Upper lobe of right lung (tissue), 1 donor: ENCODE data around the gene MST1R. TPM values are rescaled to one million over a fixed set of nuclear protein-coding genes. Genes with fewer than 3 reads are reported as not detected.

Source experiments
- ATAC-seq: fragments of 200-7000 bp; cut with Tn5 transposase; one replicate; pipeline ENCODE4 v1.9.1; 2020; ENCODE audit warnings: mild to moderate bottlenecking, moderate library complexity
- DNase-seq: peaks from one replicate; pipeline ENCODE4 v3.0.0-alpha.2; 2020
- H3K27ac ChIP-seq: fragments of 200-600 bp; one replicate; pipeline ENCODE4 v1.8.0; 2022
- H3K27me3 ChIP-seq: fragments of 200-600 bp; one replicate; pipeline ENCODE4 v1.8.0; 2022; ENCODE audit warnings: mild to moderate bottlenecking
- H3K36me3 ChIP-seq: fragments of 200-600 bp; one replicate; pipeline ENCODE4 v1.8.0; 2022
- H3K4me1 ChIP-seq: fragments of 200-600 bp; one replicate; pipeline ENCODE4 v1.8.0; 2022
- H3K4me3 ChIP-seq: fragments of 200-600 bp; one replicate; pipeline ENCODE4 v1.8.0; 2022; ENCODE audit warnings: mild to moderate bottlenecking
- H3K9me3 ChIP-seq: fragments of 200-600 bp; one replicate; pipeline ENCODE4 v1.8.0; 2022
- intact Hi-C: fragments of 100-400 bp; cut with DNase I; formaldehyde crosslinking; loops from one replicate; pipeline ENCODE4 v1.11.0; 2022
- total RNA-seq: library from RNA; stranded (reverse); fragmentation: NEBNext Ultra II Directional; extraction: Animal tissue kit (Norgen Biotek cat#: 25700); gene quantifications from one replicate; pipeline ENCODE4 v1.2.1, GENCODE V29; 2021
- TF ChIP-seq, protein P1 (sequence below): fragments of 200-600 bp; IDR thresholded peaks from one replicate; pipeline ENCODE4 v1.8.0; 2022; ENCODE audit warnings: antibody characterized with exemption
- donor health status: DM: no; HTN: yes; CAD: no; lungs with severe emphysema.

MST1R gene
- total RNA-seq, 1 donor from 2014 or later = 46.2 TPM

DNA sequence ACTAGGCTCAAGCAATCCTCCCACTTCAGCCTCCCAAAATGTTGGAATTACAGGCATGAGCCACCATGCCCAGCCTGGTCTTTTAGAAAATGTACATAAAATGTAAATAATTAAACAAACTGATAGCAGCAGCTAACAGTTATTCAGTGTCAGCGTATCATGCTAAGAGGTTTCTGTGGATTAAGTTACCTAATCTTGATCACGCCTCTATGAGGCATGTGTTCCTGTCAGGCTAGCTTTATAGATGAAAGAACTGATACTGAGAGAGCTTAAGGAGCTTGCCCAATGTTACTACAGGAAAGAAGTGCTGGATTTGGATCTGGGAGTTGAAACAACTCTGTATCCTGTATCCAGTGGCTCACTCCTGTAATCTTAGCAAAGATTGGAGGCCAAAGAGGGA is 11.2 kb upstream of the MST1R start:
- H3K4me1 ChIP-seq = no peaks in the 10 kb centered on the region
- DNase-seq (no peak), ATAC-seq (peak; percentile 60)
- H3K27ac ChIP-seq = no peak overlapping the region
- TF ChIP-seq, protein P1, sequence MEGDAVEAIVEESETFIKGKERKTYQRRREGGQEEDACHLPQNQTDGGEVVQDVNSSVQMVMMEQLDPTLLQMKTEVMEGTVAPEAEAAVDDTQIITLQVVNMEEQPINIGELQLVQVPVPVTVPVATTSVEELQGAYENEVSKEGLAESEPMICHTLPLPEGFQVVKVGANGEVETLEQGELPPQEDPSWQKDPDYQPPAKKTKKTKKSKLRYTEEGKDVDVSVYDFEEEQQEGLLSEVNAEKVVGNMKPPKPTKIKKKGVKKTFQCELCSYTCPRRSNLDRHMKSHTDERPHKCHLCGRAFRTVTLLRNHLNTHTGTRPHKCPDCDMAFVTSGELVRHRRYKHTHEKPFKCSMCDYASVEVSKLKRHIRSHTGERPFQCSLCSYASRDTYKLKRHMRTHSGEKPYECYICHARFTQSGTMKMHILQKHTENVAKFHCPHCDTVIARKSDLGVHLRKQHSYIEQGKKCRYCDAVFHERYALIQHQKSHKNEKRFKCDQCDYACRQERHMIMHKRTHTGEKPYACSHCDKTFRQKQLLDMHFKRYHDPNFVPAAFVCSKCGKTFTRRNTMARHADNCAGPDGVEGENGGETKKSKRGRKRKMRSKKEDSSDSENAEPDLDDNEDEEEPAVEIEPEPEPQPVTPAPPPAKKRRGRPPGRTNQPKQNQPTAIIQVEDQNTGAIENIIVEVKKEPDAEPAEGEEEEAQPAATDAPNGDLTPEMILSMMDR = no peak
- H3K27me3 ChIP-seq = no peaks in the 10 kb centered on the region
- no peaks in the 10 kb centered on the region for H3K9me3 ChIP-seq
- no peak overlapping the region for H3K4me3 ChIP-seq
- intact Hi-C loops = loop anchor here (10.0 kb wide), 1 partner anchor 120 kb away; the partner anchor contains the start of gene CDHR4
- peaks cover 23% of the 10 kb centered on the region for H3K36me3 ChIP-seq

DNA sequence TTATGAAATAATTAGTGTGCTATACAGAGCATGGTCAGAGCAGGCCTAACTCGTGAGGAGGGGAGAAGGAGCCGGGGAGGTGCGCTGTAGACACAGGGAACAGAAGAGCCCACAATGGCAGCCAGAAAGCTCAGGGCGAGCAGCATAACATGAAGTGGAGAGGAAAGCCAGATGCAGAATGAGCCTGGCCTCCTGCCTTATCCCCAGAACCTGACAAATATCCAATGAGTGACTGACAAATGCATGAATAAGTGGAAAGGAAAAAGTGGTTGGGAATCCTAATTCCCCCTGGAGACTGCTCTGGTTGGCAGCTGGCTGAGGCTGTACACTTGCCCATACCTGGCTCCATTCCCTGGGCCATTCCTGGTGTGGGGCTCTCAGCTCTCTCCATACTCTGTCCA is 9.2 kb upstream of the MST1R start:
- DNase-seq = no peak
- TF ChIP-seq, protein P1 = no peak
- Histone ChIP-seq H3K4me1 (no peaks in the 10 kb centered on the region), H3K36me3 (peaks cover 35% of the 10 kb centered on the region), H3K27me3 (no peaks in the 10 kb centered on the region), H3K27ac (no peak overlapping the region), H3K4me3 (no peak overlapping the region), H3K9me3 (no peaks in the 10 kb centered on the region)
- intact Hi-C loops = loop anchor here (10.0 kb wide), 1 partner anchor 118 kb away; the partner anchor contains the start of gene CDHR4
- ATAC-seq = no peak

GRCh38 chr3:49911611-49912010 is 7.9 kb upstream of the MST1R start:
- no peaks in the 10 kb centered on the region for H3K9me3 ChIP-seq
- H3K4me1 ChIP-seq = no peaks in the 10 kb centered on the region
- H3K27me3 ChIP-seq = no peaks in the 10 kb centered on the region
- intact Hi-C loops = loop anchor here (10.0 kb wide), 1 partner anchor 117 kb away; the partner anchor contains the start of gene CDHR4
- H3K36me3 ChIP-seq = peaks cover 35% of the 10 kb centered on the region
- DNase-seq = no peak
- TF ChIP-seq, protein P1 = no peak
- peak; percentile 5 for ATAC-seq
- no peak overlapping the region for H3K27ac ChIP-seq
- H3K4me3 ChIP-seq = no peak overlapping the region

DNA sequence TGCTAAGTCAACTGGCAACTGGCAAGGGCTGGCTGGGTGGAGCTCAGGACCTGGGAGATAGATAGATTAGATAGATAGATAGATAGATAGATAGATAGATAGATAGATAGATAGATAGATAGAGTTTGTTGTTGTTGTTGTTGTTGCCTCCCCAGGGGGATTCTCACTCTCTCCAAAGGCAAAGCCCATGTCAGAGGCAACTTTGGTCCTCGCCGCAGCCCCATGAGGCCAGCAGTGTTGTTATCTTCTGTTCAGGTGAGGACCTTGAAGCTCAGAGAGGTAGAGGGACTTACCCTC is 7.4 kb upstream of the MST1R start:
- Histone ChIP-seq H3K27ac (no peak overlapping the region), H3K27me3 (no peaks in the 10 kb centered on the region), H3K36me3 (peaks cover 35% of the 10 kb centered on the region), H3K4me3 (no peak overlapping the region), H3K4me1 (peaks cover 4% of the 10 kb centered on the region), H3K9me3 (no peaks in the 10 kb centered on the region)
- intact Hi-C loops = loop anchor here (10.0 kb wide), 1 partner anchor 116 kb away; the partner anchor contains the start of gene CDHR4
- no peak for ATAC-seq
- no peak for DNase-seq
- TF ChIP-seq, protein P1 = no peak

DNA sequence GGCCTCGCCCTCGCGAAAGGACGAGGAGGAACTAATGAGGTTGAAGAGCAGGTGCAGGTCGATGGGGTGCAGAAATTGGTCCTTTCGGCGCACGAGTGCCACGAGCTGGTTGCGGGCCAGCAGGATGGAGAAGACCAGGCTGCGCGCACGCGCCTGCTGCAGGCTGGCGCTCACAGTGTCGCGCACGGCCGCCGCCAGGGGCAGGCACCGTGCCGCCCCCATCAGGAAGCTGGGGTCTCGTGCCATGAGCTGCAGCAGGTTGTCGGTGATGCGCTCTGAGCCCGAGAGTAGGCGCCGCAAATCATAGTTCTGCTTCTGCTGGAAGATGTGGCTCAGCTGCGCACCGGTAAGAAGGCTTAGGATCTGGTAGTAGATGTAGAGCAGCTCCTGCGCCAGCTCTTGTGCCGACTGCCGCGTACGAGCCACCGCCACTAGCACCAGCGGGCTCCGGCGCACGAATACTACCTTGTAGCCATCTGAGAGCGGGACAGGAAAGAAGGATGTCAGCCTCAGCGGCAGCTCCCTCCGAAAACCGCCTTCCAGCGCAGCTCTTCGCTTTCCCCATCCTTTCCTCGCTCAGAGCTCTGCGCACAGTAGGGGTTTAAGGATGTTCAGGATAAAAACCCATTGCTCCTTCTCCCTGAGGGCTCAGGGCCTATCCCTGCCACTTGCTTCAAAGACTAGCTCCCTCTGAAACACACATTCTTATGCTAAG is 6.9 kb upstream of the MST1R start:
- Histone ChIP-seq H3K36me3 (peaks cover 35% of the 10 kb centered on the region), H3K4me1 (peaks cover 9% of the 10 kb centered on the region), H3K9me3 (no peaks in the 10 kb centered on the region), H3K27ac (no peak overlapping the region), H3K27me3 (no peaks in the 10 kb centered on the region), H3K4me3 (no peak overlapping the region)
- no peak for DNase-seq
- ATAC-seq = no peak
- intact Hi-C loops = loop anchor here (10.0 kb wide), 1 partner anchor 116 kb away; the partner anchor contains the start of gene CDHR4
- TF ChIP-seq, protein P1 = no peak
